GM10266 (cell line): ENCODE measurements around the gene FAM241B.

Source experiments
- DNase-seq: peaks from one replicate; pipeline ENCODE4 v3.0.0; 2012; ENCODE audit errors: extremely low spot score
- TF ChIP-seq, protein P1 (sequence below): IDR thresholded peaks from 2 replicates; pipeline ENCODE4 v1.5.1; 2012; ENCODE audit warnings: mild to moderate bottlenecking, low read depth; ENCODE audit not compliant: control insufficient read depth, insufficient read depth; ENCODE audit errors: missing control alignments

The FAM241B gene

DNA sequence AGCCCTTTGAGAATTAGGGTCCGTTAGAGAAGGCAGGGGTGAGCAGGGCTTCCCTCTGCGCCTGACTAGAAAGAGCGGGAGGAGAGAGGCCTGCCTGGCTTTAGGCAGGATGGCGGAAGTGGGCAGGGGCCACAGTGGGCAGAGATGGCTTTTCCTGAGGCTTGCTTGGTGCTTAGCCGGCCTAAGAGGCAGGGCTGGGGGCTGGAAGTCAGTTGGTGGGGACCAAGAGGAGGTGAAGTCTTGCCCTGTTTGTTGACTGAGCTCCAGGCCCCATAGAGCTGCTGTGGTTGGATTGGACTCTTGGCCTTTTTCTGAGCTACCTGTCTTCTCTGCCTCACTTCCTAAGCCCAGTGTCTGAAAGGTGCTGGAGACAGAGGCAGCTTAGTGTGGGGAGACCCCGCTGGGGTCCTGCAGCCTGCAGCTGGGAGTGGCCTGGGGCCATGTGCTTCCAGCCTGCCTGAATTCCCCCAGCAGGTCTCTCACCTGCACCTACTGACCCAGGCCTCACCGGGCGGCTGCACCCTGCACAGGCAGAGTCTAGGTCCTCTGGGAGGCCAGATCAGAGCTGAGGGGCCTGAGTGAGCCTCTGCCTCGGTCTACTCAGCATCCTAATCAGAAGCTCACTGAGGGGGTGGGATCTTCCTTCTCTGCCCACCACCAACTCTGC is 4.8 kb downstream of the FAM241B start:
- DNase-seq: no peak
- TF ChIP-seq, protein P1, sequence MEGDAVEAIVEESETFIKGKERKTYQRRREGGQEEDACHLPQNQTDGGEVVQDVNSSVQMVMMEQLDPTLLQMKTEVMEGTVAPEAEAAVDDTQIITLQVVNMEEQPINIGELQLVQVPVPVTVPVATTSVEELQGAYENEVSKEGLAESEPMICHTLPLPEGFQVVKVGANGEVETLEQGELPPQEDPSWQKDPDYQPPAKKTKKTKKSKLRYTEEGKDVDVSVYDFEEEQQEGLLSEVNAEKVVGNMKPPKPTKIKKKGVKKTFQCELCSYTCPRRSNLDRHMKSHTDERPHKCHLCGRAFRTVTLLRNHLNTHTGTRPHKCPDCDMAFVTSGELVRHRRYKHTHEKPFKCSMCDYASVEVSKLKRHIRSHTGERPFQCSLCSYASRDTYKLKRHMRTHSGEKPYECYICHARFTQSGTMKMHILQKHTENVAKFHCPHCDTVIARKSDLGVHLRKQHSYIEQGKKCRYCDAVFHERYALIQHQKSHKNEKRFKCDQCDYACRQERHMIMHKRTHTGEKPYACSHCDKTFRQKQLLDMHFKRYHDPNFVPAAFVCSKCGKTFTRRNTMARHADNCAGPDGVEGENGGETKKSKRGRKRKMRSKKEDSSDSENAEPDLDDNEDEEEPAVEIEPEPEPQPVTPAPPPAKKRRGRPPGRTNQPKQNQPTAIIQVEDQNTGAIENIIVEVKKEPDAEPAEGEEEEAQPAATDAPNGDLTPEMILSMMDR: no peak

DNA sequence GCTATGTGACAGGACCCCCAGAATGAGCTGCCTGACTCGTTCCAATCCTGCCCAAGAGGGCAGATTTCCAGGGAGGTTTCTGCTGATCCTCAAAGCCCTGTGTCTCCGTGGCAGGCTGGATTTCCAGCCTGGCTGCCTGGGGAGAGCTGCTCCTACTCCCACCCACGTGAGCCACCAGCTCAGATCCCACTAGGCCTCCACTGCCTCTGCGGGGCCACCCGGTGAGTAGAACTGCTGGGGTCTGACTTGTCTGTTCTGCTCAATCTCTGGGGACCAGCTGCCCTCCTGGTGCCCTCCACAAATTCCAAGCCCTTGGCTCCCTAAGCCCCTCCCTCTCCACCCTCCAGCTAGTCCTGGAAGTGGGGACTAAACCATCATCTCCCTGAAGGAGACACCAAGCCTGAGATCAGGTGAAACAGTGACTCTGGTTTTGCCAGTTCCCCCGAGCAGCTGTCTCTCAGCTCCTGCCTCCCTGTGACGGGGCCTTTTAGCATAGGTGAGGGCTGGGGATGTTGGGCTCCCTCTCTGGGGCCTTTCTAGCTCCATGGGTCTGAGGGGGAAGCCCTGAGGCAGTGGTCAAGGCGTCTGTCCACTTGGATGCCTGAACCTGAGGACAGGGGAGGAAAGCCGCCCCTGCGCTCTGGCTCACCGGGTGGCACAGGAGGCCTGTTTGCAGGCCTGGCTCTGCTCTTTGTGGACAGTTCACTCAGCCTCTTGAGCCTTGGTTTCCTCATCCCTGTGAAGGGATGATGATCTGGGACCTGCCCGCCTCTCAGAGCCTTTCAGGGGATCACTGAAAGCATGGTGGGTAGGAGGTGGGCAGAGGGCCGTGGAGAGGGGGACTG is 5.6 kb downstream of the FAM241B start:
- TF ChIP-seq, protein P1: no peak

DNA sequence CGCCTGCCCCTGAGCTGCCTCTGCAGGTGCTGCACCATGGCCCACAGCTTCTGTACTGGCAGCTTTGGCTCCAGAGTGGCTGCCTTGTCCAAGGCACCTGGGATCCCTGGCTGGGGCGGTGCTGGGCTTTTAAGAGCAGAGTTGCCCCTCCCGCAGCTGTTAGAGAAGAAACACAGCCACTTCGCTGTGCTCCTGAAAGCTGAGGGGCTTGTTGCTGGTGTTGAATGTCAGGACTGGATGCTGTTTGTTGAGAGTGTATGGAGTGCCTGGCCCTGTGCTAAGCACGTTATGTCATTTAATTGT is 6.2 kb downstream of the FAM241B start:
- no peak for DNase-seq
- TF ChIP-seq, protein P1: no peak

More for the DNA sequence above, 5.6 kb downstream of the FAM241B start:
- no peak for DNase-seq

DNA sequence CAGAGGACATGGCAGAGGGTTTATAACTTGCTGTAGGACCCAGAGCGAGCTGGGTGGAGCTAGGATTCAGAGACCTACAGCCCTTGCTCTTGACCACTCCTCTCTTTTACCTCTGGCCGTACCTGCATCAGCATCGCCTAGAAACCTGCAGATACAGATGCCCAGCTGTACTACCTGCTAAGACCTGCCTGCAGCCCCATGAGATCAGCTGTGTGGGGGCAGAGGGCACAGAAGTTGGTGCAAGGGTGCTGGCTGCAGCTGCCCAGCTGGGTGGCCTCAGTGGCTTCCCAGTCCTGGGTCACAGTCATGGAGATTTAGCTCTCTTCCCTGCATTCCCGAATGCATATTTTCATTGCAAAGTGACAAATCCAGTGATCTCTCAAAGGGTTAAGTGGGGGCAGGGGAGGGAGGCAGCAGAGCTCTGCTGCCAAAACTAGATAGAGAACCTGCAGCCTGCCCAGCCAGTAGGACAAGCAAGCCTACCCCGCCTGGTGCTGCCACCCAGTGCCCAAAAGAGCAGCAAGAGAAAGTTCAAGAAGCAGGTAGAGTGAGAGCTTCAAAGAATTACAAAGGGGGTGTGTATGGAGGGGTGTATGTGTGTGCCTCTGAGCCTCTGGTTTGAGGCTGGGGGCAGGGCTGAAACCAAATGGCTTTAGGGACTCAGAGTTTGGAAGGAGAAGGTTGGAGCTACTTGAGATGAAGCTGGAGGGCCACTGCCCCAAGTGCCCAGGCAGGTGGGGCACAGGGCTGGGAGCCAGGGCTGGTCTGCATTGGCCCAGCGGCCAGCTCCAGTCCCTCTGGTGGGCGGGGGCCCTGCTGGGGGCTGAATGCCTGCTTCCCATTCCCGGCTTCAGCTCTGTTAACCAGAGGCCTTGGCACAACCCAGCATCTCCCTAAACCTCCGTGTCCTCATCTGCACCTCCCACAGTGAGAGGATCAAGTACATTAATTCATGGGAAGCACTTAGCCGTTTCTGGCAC is 6.9 kb downstream of the FAM241B start:
- DNase-seq: no peak
- TF ChIP-seq, protein P1: peak; percentile 34

DNA sequence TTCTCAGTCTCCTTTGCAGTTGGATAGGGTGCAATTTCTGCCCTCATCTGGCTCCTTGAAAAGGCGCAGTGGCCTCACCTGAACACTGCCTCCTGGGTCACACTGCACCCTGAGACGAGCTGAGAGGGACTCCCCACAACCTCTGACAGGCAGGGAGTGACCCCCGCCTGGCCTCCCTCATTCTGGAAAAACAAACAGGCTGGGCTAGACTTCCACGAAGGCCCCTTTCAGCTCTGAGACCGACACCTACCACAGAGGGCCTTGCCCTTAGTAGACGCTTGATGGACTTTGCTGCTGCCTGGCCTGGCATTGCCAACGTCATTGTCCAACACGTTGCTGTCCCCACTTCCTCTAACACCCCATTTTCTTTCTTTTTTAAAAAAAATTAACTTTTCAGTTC is 8.6 kb downstream of the FAM241B start:
- TF ChIP-seq, protein P1: no peak
- DNase-seq: no peak

DNA sequence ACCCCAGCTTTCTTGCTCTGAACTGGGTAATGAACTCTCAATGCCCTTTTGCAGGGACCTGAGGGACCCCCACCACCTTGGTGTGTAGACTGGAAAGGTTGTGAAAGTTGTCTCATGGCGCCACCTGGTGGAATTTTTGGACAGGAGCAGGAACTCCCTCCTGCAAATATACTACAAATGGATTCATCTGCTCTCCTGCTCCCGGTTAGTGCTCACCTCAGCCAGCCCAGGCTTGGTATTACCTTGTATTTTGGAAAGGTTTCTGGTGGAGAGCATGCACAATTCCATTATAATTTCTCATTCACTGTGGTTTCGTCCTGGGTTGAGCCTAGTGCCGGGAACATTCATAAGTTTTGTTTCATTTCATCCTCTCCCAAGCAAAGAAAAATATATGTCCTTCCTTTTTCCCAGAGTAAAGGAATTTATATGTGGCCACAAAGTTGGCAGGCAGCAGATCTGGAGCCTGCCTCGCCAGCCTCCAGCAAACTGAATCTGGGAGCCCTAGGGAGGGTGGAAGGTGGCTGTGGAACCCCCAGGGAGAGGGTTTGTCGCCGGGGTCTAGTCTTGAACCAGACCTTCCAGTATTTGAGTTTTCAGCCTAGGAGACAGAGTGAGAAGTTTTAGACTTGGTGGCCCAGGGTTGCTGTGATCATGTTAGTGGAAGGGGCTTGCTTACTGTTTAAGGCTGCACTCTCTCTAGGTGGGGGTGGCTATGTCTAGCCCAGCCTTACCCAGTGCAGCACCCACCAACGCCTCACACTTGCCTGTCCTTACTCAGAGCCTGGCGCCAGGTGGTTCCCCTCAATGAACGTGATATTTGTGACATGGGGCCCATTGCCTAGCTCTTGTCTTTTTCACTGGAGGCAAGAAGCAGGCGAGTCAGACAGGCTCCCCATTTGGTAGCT is 9.5 kb downstream of the FAM241B start:
- TF ChIP-seq, protein P1: peak; percentile 79
- peak; percentile 76 for DNase-seq
